Nucleus accumbens (tissue), 56 donors: ENCODE data around the gene POSTN.

Experiments used
- DNase-seq, 56 donors: peaks; one replicate each; lab custom pipeline; 2025; lab: John Stamatoyannopoulos, UW

Gene POSTN

DNA sequence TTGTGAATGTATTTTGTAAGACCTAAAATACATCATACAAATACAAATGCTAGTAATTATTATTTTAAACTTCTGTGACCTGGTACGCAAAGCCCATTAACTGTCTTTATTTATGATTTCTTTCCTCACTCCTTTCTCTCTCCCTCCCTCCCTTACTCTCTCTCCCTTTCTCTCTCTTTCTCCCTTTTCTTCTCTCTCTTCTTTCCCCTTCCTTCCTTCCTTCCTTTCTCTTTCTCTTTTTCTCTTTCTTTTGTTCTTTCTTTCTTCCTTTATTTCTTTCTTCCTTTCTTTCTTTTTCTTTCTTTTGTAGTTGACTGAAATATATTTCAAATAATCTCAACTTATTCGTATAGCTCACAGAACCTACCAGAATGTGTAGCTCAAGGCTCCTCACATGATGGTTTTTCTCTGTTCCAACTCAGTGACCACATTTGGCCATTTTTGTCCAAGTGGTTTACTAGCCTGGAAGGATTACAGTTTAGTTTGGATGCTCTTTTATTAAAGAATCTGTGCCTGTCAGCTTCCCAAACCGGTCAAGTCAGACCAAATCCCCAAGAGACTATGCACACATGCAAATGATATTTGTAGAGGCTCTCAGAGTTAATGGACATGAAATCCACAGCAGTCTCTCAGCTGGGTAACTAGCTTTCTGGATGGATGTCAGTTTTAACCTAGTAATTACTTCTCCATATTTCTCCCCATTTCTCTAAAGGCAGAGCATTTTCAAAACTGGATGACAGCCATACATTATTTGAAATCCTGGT, 71.7 kb downstream of the POSTN start:
- DNase-seq: no peak

DNA sequence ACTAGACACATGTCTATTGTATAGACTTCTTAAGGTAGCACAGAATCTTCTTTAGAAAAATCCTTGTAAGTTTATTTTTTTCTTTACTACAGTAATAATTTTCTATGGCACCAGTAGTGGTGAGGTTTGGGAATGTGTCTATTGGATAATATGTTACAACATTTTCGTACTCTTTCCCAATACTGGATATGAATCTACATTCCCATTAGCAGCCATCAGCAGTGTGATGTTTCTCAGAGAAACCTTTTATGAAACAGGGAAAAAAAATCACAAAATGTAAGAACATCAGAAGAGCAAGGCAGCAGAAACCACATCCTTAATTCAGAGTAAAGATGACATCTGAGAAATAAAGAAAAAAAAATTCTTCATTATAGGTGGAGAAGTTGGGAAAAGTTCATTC, 83.3 kb downstream of the POSTN start:
- DNase-seq: no peak
